HepG2 (cell line): Measurements from ENCODE around the gene SLC22A31. TPM values are rescaled to one million over a fixed set of nuclear protein-coding genes. Genes with fewer than 3 reads are reported as not detected.
A peak's percentile ranks its signal among the peaks of the same experiment; 100 is the strongest.

Experiments
- FOXK2 ChIP-seq: fragments of 450-650 bp; IDR thresholded peaks from 2 replicates; pipeline ENCODE4 v1.6.1; 2016
- HNRNPK ChIP-seq: fragments of 200-400 bp; formaldehyde crosslinking; IDR thresholded peaks from 2 replicates; pipeline ENCODE4 v1.6.1; 2018; ENCODE audit warnings: low read length, low read depth, moderate library complexity, mild to moderate bottlenecking; ENCODE audit not compliant: poor library complexity, severe bottlenecking
- MIER3 ChIP-seq: IDR thresholded peaks from 2 replicates; pipeline ENCODE4 v1.6.1; 2016; ENCODE audit warnings: missing compliant biosample characterization, borderline replicate concordance
- MXD4 ChIP-seq: IDR thresholded peaks from 2 replicates; pipeline ENCODE4 v1.6.1; 2016; ENCODE audit warnings: mild to moderate bottlenecking, missing biosample characterization, missing genetic modification reagents
- NR2C2 ChIP-seq: sonication (generic); formaldehyde crosslinking; IDR thresholded peaks from 2 replicates; pipeline ENCODE4 v1.4.0; 2020; ENCODE audit warnings: missing genetic modification reagents, mild to moderate bottlenecking, moderate library complexity, borderline replicate concordance
- PAX8 ChIP-seq: sonication (generic); formaldehyde crosslinking; IDR thresholded peaks from 2 replicates; pipeline ENCODE4 v1.8.0; 2022; ENCODE audit warnings: mild to moderate bottlenecking, missing genetic modification reagents, borderline replicate concordance
- RAD21 ChIP-seq: fragments of 450-650 bp; formaldehyde crosslinking; IDR thresholded peaks from 2 replicates; pipeline ENCODE4 v1.5.0; 2020; ENCODE audit warnings: mild to moderate bottlenecking
- YEATS2 ChIP-seq: sonication (generic); formaldehyde crosslinking; IDR thresholded peaks from 2 replicates; pipeline ENCODE4 v1.4.0; 2020; ENCODE audit warnings: missing genetic modification reagents, borderline replicate concordance
- ZFP90 ChIP-seq: sonication (generic); formaldehyde crosslinking; IDR thresholded peaks from 2 replicates; pipeline ENCODE4 v1.8.0; 2022; ENCODE audit warnings: missing genetic modification reagents, mild to moderate bottlenecking, inconsistent platforms, borderline replicate concordance
- ZNF260 ChIP-seq: sonication (generic); formaldehyde crosslinking; IDR thresholded peaks from 2 replicates; pipeline ENCODE4 v1.4.0; 2020; ENCODE audit warnings: missing genetic modification reagents, low read depth, mild to moderate bottlenecking, borderline replicate concordance
- polyA plus RNA-seq, 8 experiments: library from polyadenylated mRNA; depleted of rRNA in 3 of 8; stranded (reverse) in 7 of 8; unstranded in 1 of 8; fragments of >200 nt; fragmentation: Illumina TruSeq in 4 of 8; extraction: Trizol in 4 of 8; gene quantifications; 2 replicates each; pipeline versions ENCODE4 v1.2.1 to v1.2.3, GENCODE V29; 2011 to 2016; ENCODE audit warnings: low read depth in 4 of 8, missing spikeins in 1 of 8, mixed read lengths in 1 of 8; ENCODE audit not compliant: insufficient read depth in 1 of 8
- total RNA-seq, 5 experiments: library from RNA; depleted of rRNA; stranded (reverse); fragments of >200 nt; fragmentation: Illumina TruSeq; extraction: Trizol; gene quantifications; 2 replicates each; pipeline ENCODE4 v1.2.3, GENCODE V29; 2016; ENCODE audit warnings: low read depth in 1 of 5
- TF ChIP-seq, protein P1 (sequence below): IDR thresholded peaks from 2 replicates; pipeline ENCODE4 v1.6.1; 2016

Gene SLC22A31
- total and polyA plus RNA-seq, 2 of the 13 experiments (the other 11 are each of a cell fraction or from before 2014, with no cell fraction given) = 67.3 to 83.3 TPM

DNA sequence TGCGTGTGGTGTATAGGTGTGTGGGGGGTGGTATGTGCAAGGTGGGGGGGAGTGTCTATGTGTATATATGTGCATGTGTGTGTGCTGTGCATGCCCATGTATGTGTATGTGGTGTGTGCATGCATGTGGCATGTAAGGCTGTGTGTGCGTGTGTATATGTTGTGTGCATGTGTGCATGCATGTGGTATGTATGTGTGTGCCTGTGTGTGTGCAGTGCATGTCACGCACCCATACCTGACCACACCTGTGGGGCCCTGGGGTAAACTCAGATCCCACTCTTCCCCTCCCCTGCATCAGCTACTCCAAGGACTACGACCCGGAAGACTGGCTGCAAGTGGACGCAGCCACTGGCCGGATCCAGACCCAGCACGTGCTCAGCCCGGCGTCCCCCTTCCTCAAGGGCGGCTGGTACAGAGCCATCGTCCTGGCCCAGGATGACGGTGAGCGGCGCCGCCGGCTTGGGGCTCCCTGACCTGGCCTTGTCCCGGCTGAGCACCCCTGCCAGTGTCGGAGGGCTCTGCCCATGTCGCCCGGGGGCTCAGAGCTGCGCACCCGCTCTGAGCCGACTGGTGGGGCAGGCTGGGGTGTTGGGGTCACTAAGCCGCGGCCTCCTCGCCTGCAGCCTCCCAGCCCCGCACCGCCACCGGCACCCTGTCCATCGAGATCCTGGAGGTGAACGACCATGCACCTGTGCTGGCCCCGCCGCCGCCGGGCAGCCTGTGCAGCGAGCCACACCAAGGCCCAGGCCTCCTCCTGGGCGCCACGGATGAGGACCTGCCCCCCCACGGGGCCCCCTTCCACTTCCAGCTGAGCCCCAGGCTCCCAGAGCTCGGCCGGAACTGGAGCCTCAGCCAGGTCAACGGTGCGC lies 9.1 kb downstream of the SLC22A31 start (continued):
- TF ChIP-seq, protein P1, sequence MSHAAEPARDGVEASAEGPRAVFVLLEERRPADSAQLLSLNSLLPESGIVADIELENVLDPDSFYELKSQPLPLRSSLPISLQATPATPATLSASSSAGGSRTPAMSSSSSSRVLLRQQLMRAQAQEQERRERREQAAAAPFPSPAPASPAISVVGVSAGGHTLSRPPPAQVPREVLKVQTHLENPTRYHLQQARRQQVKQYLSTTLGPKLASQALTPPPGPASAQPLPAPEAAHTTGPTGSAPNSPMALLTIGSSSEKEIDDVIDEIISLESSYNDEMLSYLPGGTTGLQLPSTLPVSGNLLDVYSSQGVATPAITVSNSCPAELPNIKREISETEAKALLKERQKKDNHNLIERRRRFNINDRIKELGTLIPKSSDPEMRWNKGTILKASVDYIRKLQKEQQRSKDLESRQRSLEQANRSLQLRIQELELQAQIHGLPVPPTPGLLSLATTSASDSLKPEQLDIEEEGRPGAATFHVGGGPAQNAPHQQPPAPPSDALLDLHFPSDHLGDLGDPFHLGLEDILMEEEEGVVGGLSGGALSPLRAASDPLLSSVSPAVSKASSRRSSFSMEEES (CRISPR knock-in tag) = peak; percentile 61; the same call in 1 of the 2 replicates
- no peak for TF ChIP-seq FOXK2
- no peak for TF ChIP-seq ZNF260 (CRISPR knock-in tag)
- peak; percentile 83 for TF ChIP-seq MXD4 (CRISPR knock-in tag)
- 0 out of 2 replicates have a peak, but pooled peaks have one; percentile 25 for TF ChIP-seq NR2C2 (CRISPR knock-in tag)
- peak; percentile 49 for TF ChIP-seq HNRNPK
- TF ChIP-seq RAD21 = peak; percentile 67
- TF ChIP-seq MIER3 (CRISPR knock-in tag) = no peak
- 0 out of 2 replicates have a peak, but pooled peaks have one; percentile 14 for TF ChIP-seq ZFP90 (CRISPR knock-in tag)
- no peak for TF ChIP-seq PAX8 (CRISPR knock-in tag)
- 0 out of 2 replicates have a peak, but pooled peaks have one; percentile 18 for TF ChIP-seq YEATS2
